Keratinocyte (primary cell): ENCODE results near the gene SRL.

Experiments used
- CTCF ChIP-seq, 3 experiments: IDR thresholded peaks in 1 of 3; conservative IDR thresholded peaks in 1 of 3; optimal IDR thresholded peaks in 1 of 3; 2 replicates in 2 of 3; 3 replicates in 1 of 3; pipeline versions ENCODE3 to v1.5.1; 2011; ENCODE audit warnings: low read length in 3 of 3, mild to moderate bottlenecking in 3 of 3, moderate library complexity in 2 of 3, control low read depth in 1 of 3, inconsistent platforms in 1 of 3; ENCODE audit not compliant: insufficient read depth in 2 of 3; ENCODE audit errors: extremely low read depth in 1 of 3
- EZH2 ChIP-seq: IDR thresholded peaks from one replicate; pipeline ENCODE4 v1.6.1; 2012; ENCODE audit warnings: inconsistent platforms, mild to moderate bottlenecking, low read length, moderate library complexity

GRCh38 chr16:4244254-4245076, 2.6 kb upstream of the SRL start:
- TF ChIP-seq CTCF (optimal IDR thresholded peaks at IDR 0.05 in 1 of 3, IDR thresholded peaks at IDR 0.05 in 1 of 3, conservative IDR thresholded peaks at IDR 0.05 in 1 of 3; ENCODE audit: extremely low read depth in 1 of 3, insufficient read depth in 2 of 3, low read length in 3 of 3) (no peak), EZH2 (no peak)
